HG03442 (cell line): ENCODE measurements around the gene VEGFD.

Source experiments
- ATAC-seq: cut with Tn5 transposase; IDR thresholded peaks from one replicate; pipeline ENCODE4 v1.9.1; 2021; ENCODE audit warnings: mild to moderate bottlenecking, moderate library complexity; ENCODE audit not compliant: unreplicated experiment

The VEGFD gene, protein sequence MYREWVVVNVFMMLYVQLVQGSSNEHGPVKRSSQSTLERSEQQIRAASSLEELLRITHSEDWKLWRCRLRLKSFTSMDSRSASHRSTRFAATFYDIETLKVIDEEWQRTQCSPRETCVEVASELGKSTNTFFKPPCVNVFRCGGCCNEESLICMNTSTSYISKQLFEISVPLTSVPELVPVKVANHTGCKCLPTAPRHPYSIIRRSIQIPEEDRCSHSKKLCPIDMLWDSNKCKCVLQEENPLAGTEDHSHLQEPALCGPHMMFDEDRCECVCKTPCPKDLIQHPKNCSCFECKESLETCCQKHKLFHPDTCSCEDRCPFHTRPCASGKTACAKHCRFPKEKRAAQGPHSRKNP

DNA sequence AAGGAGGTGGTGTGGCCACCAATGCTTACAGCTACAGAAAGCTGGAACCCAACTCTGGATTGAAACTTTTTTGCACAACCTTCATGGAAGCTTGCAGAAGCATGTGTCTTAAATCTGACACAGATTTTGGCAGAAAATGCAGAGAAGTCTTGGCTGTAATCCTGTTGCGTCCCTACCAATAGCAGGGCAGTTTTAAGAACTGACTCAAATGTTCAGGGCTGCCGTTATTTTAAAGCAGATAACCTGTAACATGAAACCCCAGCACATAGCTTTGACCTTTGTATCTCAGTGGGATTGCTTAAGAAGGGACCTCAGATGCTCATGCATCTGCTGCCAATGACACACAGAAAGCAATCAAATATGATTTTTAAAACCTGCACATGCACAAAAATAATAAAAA lies at the start of gene VEGFD:
TSS of gene VEGFD (minus strand) at position 110 of the 400 bp plus-strand sequence. CDS start 467 bp downstream, outside the sequence.
- ATAC-seq: no peak

DNA sequence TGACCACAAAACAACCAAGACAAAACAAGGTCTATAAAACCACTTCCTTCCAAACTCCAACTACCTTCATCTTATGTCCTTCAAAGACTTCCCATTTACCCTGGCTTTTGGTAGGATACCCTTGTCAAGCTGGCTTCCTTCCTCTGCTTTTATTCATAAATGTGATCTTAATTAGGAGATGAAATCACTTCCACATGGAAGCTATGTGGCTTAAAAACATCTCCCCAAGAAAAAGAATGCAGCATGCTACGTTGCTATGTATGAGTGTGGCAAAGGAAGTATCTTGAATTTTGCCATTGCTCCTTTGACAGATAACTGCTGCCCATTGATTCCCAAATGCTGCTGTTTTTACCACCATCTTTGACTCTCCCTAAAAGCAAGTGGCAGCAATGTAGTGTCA lies 46.4 kb upstream of the VEGFD start:
- no peak for ATAC-seq

DNA sequence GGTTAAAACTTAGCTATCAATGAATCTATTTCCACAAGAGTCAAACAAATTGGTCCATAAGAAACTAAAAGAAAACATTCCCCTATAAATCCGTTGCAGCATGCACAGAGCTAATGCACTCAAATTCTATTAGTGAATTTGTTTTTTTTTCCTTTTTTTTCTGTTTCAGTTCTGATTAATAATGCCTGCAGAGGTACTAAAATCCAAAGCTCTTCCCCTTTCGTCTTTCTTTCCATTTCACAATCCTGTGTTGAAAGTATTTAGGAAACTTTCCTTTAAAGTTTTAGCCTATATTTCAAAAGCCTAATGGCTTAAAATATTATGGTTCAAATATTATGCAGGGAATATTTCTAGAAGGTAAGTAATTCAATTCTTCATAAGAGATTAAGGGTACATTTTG lies 45.9 kb upstream of the VEGFD start:
- ATAC-seq: no peak

DNA sequence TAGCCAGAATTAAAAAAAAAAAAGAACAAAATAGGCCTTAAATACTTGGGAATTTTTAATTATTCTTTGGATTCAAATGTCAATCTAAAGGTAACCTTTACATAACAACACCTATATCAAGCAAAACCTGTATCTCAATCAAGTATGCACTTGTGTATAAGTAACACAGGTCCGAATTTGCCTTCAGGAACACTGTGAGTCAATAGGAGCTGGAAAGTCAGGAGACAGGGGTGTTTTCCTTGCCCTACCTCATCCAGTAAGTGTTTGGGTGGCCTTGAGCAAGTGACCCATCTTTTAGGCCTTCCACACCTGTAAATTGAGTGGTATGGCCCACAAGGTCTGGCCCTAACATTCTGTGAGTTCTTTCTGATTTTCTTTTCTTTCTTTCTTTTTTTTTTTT lies 40.8 kb upstream of the VEGFD start:
- no peak for ATAC-seq

DNA sequence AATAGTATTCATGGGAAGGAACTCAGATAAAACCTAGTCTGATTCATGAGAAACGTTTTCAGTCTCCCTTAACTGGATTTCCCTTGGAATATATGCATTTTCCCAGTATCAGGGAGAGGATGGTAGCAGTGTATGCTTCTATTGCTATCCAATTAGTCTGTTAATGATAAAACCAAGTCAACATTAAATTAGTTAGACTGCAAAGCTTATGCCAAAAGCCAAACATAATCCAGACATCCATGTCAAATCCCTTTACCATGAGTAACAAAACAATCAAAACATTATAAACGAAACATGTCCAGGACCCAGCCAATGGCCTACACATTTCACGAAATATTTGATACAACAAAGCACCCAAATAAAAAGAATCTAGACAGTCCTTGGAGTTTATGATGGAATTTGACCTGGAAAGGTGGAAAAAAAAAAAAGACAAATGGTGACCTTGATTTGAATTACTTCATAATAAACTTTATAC lies 34.5 kb upstream of the VEGFD start:
- ATAC-seq: no peak

DNA sequence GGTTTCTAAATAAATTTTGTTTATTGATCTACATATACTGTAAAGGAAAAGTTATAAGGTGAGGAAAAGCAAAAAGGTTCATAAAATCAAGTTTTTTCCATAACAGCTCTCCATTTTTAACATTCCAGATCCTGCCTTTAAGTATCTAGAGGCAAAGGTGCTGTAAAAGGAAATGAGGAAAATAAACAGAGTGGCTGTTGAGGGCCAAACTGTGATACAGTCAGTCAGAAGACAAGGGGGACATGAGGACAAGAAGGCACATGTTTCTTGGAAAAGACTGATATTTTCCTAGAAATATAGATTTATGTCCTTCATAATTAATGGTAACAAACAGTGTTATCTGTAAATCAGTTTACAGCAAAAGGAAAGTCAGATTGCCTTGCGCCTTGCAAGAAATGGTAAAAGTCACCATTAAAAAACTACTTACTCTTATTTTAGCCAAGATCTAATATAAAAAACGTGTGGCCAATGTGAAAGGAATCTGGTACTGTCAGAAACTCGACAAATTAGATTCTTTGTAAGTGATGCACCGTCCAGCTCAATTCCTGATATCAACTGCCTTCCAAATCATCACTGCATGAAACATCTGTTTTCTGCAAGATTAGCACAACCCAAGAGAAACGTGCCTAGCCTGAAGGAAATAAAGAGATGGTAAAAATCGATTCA lies 34.0 kb upstream of the VEGFD start:
- ATAC-seq: no peak

DNA sequence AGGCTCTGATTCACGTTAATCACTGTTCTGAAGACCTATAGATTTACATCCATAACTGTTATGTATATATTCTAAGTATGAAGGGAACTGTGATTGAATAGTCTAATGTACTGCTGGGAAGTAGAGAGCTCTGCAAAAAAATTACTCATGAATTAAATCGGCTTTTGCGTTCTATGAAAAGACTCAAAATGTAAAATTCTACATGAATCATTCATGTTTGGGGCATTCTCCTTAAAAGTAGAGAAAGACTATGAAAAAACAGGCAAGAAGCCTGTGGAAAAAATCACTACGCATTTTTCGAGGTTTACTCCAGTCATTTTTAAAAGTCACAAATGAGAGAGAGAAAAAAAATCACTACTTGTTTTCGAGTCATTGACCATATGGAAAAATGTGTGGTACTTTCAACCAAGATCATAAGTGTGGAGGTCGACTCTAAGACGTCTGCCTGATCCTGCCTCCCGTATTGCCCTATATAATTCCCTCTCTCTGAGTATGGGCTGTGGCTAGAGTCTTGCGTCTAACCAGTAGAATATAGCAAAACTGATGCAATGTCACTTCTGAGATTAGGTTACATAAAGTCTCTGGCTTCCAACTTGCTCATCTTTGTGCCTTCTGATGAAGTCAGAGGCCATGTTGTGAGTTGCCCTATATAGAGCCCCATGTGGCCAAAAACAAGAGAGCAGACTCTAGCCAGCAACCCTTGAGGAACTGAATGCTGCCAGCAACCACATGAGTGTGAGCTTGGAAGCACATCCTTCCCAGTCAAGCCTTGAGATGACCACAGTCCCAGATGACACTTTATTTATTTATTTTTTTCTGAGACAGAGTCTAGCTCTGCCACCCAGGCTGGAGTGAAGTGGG lies 32.1 kb upstream of the VEGFD start:
- ATAC-seq: no peak

DNA sequence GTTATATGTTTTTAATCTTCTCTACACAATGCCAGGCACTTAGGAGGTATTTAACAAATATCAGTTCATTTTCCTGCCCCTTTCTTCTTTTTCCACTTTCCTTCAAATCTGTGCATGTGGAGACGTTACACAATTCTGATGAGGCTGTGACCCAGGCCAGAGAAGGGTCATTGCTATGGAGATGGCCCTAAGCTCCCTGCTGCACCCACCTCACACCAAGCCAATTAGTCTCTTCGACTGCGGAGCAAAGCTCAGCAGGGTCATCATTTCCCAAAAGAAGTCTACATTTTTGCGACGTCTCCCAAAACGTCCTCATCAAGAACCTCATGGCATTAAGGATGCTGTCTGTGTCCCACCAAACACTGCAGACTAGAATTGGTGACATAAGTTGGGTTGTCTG lies 28.9 kb upstream of the VEGFD start:
- no peak for ATAC-seq

DNA sequence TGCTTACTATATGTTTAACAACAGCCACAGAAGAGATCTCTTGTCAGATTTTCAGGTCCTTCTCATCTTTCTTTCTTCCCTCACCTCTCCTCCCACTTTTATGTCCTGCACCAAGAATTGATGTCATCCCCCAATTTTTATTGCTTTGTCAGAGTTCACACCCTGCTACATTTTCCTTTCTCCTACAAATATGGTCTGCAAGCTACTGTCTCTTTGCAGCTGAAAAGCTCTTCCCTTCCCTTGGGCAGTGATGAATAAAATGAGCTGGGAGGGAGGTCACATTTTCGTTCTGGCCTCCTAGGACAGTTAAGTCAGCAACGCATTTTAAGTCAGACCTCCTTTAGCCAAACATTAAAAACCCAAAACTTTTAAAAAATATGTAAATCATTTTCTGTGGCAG lies 26.7 kb upstream of the VEGFD start:
- no peak for ATAC-seq

DNA sequence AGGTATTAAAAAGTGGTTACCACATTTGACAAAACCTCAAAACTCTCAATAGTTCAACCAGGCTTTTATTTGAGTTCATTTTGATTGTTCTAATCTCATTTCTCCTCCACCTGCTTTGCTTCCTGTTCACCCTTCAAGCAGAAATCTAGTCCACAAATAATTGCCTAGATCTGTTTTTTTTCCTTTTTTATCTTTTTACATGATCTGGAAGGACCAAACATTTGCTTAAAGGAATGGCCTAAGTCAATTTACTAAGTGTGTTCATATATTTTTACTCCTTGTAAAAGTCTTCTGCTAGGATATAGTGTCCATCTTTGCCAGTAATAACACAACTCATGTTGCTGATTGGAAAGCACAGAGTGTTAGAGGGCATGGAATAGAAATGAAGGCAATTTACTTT lies 26.2 kb upstream of the VEGFD start:
- ATAC-seq: no peak

DNA sequence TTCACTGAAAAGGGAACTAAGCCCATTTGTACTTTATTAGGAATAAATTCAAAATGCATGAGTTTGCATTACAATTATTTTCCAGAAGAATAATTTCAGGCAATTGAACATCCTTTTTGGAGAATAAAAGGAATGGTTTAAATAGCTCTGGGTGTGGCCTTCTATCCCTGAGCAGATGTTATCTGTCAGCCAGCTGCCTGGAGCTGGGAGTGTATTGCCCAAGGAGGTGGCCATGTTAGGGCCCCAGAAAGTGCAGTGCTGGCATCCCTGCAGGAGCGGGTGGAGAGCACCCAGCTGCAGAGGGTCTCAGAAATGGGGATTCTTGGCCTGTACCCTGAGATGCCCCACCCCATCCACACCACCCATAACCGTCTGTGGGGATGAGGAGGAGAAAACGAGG lies 21.6 kb upstream of the VEGFD start:
- no peak for ATAC-seq

DNA sequence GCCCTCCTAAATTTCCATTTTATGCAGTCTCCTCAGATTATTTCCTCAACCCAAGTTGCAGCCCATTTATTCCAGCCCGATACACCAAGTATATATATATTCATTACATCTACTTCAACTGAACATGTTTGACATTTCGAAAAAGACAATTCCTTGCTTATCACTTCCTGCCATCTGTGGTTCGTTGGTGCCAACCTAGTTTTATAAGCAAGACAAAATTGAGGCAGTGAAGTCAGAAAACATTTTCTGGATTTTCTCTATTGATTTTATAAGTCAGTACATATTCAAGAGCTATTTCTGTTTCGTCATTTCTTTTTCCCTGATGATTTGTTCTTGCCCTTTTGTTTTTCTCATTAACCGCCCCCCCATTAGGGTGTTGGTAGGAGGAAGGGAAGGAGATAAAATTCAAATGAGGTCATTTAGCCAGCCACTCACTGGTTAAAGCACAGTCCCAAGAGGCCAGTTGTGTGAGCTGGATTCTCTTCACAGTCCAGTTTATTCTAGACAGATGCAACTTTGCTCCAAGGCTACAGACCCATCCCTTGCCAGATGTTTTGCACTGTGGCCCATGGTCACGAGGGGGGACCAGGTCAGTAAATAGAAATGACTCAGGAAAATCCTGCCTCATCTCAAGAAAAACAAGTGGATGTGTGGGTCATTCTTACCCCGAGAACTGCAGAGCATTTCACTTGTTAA lies 20.3 kb upstream of the VEGFD start:
- no peak for ATAC-seq

DNA sequence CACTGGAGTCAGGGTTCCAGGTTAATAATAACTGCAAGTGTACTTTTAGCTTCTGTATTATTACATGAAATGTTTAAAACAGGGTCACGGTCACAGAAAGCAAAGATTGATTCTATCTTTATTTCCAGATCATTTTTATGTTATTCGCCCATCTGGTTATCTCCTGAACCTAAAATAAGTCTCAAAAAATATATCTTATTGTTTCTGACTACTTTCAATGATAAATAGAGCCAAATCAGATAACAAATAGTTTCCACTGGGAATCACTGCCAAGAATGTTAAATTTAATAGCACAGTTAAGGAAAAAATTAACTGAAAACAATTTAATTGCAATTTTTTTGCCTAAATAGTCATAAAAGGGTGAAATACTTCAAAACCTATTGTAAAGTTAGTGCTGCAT lies 17.2 kb upstream of the VEGFD start:
- no peak for ATAC-seq

DNA sequence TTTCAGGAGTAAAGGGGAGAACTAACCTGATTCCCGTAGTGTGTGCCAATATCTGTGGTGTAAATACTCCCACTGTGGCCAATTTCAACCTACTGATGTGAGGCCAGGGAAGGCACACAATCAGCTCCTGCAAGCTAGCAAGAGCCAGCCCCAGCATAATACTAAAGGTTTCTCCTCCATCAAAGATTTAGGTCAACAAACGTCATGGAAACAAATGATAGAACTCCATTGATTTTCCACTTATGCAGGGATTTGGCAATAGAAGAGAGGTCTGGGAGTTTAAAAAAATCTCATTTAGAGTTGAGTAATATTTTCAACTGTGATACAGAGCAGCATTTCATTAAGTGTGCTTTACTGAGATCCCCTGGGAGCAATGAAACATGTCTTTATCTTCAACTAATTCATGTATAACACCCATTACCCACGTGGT lies 15.8 kb upstream of the VEGFD start:
- no peak for ATAC-seq

DNA sequence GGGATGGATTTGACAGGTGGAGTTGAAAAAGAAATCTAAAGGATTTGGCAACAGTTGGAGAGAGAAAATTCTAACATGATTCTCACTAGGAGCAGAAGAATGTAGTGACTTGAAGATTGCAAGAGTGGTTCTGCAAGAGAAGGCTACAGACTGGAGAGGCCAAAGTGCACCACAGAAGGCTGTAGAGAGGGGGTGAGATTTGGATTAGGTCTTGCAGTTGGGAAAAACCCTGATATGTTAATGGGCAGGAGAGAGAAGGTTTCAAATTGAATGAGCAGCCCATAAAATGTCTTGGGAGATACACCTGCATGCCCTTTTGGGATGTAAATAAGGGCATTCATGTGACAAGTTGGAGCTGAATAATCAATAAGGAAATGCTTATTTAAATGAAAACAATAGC lies 14.7 kb upstream of the VEGFD start:
- no peak for ATAC-seq

DNA sequence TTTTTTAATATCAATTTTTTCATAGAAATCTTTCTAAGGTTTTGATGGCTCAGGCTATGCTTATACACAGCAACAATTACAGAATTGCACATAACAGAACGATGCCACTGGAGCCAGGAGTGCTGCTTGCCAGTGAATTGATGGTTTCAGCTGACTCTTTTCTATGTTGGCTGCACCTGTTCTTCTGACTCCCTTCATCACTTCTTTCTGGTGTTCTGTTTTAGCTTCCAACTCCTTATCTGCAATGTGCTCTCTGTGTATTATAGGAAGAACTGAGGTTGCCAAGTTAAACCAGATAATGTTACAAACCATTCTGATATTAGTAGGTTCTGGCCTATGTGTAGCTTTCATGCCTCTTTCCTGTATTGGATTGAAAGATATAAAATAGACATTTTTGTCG lies 11.6 kb upstream of the VEGFD start:
- no peak for ATAC-seq

DNA sequence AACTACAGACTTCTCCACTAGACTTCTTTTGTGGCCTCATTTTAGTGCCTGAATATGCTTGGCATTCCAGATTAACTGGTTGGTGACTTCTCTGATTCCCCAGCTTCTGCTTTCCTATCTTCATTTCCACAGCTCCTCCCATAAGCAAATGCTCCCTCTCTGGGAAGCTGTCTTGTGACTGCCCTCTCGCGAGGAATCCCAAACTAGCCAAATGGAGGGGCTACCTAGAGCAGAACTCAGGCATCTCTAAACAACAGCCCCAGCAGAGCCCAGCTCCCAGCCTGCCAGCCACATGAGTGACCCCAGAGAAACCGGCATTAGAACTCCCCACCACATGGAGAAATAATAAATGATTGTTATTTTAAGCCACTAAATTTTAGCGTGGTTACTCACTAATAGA lies 7.6 kb upstream of the VEGFD start:
- ATAC-seq: no peak

DNA sequence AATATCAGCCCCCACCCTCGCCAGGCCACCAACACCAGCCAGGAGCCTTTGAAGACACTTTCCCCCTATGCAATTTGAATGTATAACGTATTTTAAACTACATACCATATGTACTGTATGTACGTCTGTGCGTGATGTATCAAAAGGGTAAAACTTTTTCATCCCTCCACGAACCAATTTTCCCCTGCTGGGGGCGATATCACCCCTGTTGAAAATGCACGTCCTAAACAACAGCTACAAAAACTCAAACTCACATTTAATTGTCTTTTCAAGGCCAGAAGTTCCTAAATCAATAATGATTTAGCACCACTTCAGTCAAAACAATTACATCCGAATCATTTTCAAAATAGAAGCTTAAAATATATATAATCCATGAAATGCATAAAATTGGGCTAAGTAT lies 1.4 kb downstream of the VEGFD start:
- no peak for ATAC-seq

DNA sequence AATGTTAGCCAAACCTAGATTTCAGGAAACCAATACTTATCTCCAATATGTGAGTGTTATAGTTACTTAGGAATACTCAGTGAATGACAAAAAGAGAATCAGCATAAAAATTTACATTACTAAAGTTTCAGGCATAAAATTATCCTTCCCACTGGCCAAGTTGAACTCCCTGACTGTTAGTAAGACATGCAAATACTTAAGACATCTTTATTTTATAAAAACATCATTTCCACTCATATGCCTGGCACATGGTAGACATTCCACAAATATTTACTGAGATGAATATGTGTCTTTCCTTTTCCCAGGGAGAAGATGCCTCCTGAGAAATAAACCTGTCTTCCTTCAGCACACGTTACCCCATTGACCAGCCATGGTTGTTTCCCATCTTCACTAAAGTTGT lies 7.3 kb downstream of the VEGFD start:
- no peak for ATAC-seq

DNA sequence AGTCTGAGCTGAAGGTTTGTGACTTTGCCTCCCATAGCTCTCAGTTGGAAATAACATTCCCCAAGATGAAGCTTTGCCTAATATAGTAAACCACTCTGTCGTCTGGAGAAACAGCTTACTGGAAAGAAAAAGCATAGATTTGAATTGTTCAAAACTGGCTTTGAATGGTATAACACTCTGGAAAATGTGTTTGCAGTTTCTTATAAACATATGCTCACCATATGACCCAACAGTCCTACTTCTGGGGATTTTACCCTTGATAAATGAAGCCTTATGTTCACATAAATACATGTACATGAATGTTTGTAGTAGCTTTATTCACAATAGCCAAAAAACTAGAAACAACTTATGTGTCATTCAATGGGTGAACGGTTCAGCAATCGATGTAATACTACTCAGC lies 10.2 kb downstream of the VEGFD start:
- no peak for ATAC-seq
